ENCODE measurements around the gene PRKAR2A.

GRCh38 chr3:48877671-48878070 is 30.0 kb upstream of the PRKAR2A start:
- TF ChIP-seq CTCF (IDR thresholded peaks at IDR 0.05) (no peak), POLR2AphosphoS5 (IDR thresholded peaks at IDR 0.05; ENCODE audit: low read depth, low read length) (no peak), SIN3A (IDR thresholded peaks at IDR 0.05; ENCODE audit: borderline replicate concordance, insufficient read depth, low read depth, low read length) (no peak), TCF7L2 (IDR thresholded peaks at IDR 0.05; ENCODE audit: low read depth, low read length) (no peak)
- TF ChIP-seq, protein P1, sequence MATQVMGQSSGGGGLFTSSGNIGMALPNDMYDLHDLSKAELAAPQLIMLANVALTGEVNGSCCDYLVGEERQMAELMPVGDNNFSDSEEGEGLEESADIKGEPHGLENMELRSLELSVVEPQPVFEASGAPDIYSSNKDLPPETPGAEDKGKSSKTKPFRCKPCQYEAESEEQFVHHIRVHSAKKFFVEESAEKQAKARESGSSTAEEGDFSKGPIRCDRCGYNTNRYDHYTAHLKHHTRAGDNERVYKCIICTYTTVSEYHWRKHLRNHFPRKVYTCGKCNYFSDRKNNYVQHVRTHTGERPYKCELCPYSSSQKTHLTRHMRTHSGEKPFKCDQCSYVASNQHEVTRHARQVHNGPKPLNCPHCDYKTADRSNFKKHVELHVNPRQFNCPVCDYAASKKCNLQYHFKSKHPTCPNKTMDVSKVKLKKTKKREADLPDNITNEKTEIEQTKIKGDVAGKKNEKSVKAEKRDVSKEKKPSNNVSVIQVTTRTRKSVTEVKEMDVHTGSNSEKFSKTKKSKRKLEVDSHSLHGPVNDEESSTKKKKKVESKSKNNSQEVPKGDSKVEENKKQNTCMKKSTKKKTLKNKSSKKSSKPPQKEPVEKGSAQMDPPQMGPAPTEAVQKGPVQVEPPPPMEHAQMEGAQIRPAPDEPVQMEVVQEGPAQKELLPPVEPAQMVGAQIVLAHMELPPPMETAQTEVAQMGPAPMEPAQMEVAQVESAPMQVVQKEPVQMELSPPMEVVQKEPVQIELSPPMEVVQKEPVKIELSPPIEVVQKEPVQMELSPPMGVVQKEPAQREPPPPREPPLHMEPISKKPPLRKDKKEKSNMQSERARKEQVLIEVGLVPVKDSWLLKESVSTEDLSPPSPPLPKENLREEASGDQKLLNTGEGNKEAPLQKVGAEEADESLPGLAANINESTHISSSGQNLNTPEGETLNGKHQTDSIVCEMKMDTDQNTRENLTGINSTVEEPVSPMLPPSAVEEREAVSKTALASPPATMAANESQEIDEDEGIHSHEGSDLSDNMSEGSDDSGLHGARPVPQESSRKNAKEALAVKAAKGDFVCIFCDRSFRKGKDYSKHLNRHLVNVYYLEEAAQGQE (IDR thresholded peaks at IDR 0.05; ENCODE audit: insufficient read depth in 1 of 2, low read depth in 2 of 2, low read length in 1 of 2) = no peak

Measured in Panc1 (cell line).